IPS DF 19.7 (cell line): ENCODE data around the gene BCOR.

Experiments
- DNase-seq: peaks from one replicate; pipeline ENCODE4 v3.0.0-alpha.2; 2013; ENCODE audit warnings: low read depth, low spot score

Gene BCOR

GRCh38 chrX:40098264-40099054, 701 bp upstream of the BCOR start:
- no peak for DNase-seq

GRCh38 chrX:40097141-40097503, 636 bp downstream of the BCOR start:
- DNase-seq, result no peak

- no peak for DNase-seq
Observed at GRCh38 chrX:40096395-40097091, 1.2 kb downstream of the BCOR start.

- no peak for DNase-seq
Observed at GRCh38 chrX:40095583-40096394, 2.0 kb downstream of the BCOR start.

- no peak for DNase-seq
Observed at GRCh38 chrX:40094900-40095582, 2.7 kb downstream of the BCOR start.

- DNase-seq, result no peak
Observed at GRCh38 chrX:40094041-40094899, 3.5 kb downstream of the BCOR start.

- no peak for DNase-seq
Observed at GRCh38 chrX:40093586-40093985, 4.2 kb downstream of the BCOR start.

GRCh38 chrX:40092808-40093435, 4.8 kb downstream of the BCOR start:
- DNase-seq, result no peak

- no peak for DNase-seq
Observed at GRCh38 chrX:40091691-40092421, 5.9 kb downstream of the BCOR start.

GRCh38 chrX:40090961-40091360, 6.8 kb downstream of the BCOR start:
- no peak for DNase-seq

GRCh38 chrX:40090050-40090804, 7.5 kb downstream of the BCOR start:
- DNase-seq, result no peak

- no peak for DNase-seq
Observed at GRCh38 chrX:40088803-40089540, 8.8 kb downstream of the BCOR start.

- no peak for DNase-seq
Observed at GRCh38 chrX:40088299-40088625, 9.5 kb downstream of the BCOR start.

GRCh38 chrX:40087425-40088298, 10.1 kb downstream of the BCOR start:
- no peak for DNase-seq

GRCh38 chrX:40086569-40087335, 11.0 kb downstream of the BCOR start:
- DNase-seq, result no peak

GRCh38 chrX:40085714-40086113, 12.0 kb downstream of the BCOR start:
- no peak for DNase-seq

- no peak for DNase-seq
Observed at GRCh38 chrX:40085102-40085551, 12.6 kb downstream of the BCOR start.
